ENCODE results near the gene UNC13A.

GRCh38 chr19:17685451-17686022 is 2.6 kb downstream of the UNC13A start:
- TF ChIP-seq CTCF (IDR thresholded peaks at IDR 0.05; ENCODE audit: insufficient read depth, low read length, poor library complexity, severe bottlenecking) (no peak), EZH2phosphoT487 (conservative IDR thresholded peaks at IDR 0.05; ENCODE audit: low read length) (no peak)
